Stimulated activated CD8-positive, alpha-beta memory T cell treated with anti-CD3 and anti-CD28 coated beads, Interleukin-7, amount 100 ng/mL, for 4 hours (primary cell): ENCODE results near the gene PI4KB.
"Not testable (repeated sequence)": the region's sequence is repeated elsewhere in the genome, so short reads cannot be mapped to it uniquely, and the experiment has no call there.

Experiments
- DNase-seq, 2 donors: peaks; one replicate each; pipeline ENCODE4 v3.0.0-alpha.2; 2020; ENCODE audit warnings: low read depth in 2 of 2

Gene PI4KB

DNA sequence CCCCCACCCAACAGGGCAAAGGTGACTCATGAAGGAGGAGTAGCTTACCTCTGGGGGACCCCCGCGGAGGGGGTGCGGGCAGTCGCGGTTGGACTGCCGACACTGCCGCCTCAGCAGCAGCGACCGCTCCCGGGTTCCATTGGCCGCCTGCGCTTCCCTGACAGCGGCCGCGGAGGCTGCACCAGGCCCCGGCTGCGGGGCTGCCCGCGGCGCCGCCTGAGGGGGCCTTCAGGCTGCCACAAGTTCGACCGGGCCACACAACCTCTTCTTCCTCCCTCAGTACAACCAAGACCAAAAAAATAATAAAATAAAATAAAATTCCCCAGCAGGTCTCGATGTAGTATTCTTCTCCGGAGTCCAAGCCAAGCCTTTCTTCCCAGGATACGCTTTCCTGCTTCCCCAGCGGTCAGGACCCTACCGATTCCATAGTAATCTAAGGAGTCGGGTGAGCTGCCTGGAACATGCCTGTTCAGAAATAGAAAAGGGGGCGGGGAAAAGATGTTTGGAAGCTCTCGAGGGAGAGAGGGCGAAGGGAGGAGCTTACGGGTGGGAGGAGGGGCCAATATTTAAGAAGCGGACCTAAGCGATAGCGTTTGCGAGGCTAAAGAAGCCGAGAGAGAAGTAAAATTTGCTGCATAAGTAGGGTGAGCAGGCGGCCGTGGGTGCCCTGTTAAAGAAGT, at the start of gene PI4KB:
PI4KB (minus strand) TSS at position 194 of the 680 bp plus-strand sequence. CDS start 10,935 bp downstream, outside the sequence.
- DNase-seq, result peak; percentile 76 to 83

GRCh38 chr1:151373196-151373595, 46.0 kb upstream of the PI4KB start:
- DNase-seq, result no peak

GRCh38 chr1:151372058-151372934, 45.1 kb upstream of the PI4KB start, which contains the start of gene SELENBP1:
Gene SELENBP1, minus strand, starts transcription at chr1:151372705. Its CDS starts 64 bp downstream, at chr1:151372641.
- DNase-seq, result no peak

DNA sequence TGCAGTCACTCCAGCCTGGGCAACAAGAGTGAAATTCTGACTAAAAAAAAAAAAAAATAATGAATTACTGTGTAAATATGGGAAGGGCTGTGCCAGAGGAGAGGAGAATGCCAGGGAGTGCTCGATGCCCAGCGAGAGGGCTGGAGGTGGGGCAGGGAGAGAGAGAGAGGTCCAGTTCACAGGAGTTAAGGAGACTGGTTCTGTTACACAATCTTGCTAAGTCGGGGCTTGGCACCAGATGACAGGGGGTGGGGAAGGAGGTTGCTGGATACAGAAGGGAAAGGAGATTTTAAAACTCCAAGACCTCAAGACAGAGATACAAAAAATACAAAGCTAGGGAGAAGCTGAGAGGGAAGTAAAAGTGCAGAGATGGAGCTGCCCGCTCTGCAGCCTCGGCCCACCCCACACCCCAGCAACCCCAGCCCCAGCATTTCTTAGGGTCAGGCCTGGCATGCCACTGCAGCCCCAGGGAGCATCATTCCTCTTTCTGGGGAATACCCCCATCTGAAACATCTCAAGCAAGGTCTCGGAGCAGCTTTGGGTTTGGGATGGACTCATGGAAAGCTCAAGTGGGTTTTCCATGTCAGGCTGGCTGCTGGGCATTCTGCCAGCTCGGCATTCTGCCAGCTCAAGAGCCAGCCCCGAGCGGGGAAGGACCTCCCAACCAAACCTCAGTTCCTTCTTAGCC, 44.3 kb upstream of the PI4KB start:
- no peak for DNase-seq

GRCh38 chr1:151370211-151370911, 43.1 kb upstream of the PI4KB start:
- no peak for DNase-seq

- DNase-seq, result no peak
Measured at GRCh38 chr1:151369621-151370048, 42.4 kb upstream of the PI4KB start.

DNA sequence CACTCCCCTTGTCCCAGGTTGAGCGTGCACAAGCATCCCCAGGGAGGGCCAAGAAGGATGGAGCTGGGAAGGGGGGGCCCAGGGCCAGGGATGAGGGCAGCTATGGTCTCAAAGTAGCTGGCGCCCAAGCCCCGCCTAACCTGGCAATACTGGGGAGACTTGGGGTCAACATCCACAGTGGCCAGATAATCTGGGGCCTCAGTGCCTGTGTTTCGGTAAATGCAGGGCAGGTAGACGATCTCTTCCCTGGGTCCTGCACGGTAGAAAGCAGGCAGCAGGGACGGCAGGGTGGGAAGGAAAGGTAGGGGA, 42.0 kb upstream of the PI4KB start:
- DNase-seq, result no peak

DNA sequence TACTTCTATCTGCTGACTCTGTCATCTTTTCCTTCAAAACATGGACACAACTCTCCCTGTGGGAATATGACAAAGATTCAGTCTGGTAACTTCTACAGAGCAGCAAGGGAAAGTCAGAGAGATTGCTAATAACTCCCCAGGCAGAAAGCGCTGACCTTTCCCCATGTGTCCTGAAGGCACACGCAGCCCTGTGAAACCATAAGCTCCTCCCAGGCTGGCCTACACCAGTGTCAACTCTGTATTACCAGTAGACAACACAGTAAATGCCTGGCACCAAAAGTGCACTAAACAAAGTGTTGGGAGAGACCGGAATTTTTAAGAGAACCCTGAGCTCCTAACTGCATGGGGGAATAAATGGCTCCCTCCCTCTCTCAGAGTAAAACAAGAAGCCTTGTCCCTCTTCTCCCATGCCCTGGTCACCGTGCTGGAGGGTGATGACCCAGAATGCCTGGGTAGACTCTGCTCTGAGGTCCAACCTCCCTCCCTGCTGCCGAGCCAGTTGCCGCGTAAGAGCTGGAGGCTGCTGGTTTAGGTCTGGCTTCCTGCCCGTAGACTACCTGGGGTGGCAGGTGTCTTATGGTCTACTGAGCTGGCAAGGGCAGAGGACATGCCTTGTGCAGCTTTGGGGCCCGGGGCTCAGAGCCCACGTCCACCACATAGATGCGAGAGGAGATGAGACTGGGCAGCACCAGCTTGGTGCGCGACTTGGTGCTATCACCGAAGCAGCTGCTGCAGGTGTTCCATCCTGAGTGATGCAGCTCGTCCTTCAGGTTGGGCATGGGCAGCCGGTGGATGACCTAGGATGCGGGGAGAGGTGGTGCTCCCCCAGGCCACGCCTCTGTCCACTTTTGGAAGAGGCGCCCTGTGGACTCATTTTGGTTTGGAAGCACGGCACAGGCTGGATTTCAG, 41.4 kb upstream of the PI4KB start:
- DNase-seq, result no peak

DNA sequence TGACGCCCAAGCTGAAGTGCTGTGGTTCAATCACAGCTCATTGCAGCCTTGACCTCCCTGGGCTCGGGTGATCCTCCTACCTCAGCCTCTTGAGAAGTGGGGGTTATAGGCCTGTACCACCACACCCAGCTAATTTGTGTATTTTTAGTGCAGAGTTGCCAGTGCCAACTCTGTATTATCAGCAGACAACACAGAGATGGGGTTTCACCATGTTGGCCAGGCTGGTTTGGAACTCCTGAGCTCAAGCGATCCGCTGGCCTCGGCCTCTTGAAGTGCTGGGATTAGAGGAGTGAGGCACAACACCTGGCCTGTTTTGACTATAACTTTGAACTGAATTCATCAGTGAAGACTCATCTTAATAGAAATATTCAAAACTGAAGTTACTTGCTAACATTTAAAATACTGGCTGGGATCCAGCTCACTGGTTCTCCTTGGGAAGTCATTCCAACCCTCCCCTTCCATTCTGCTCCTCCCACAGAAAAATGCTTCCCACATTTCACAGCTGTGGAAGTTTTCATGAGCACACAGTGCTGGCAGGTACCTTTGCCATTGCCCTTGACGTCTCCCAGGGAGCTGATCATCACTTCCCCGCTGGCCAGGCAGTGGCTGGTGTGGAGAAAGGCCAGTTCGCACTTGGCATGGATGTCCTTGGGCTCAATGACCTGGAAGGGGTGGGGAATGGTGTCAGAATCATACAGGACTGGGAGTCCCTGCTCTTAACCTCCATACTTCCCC, 40.6 kb upstream of the PI4KB start:
- DNase-seq, result no peak

- no peak for DNase-seq
Measured at GRCh38 chr1:151364996-151365395, 37.8 kb upstream of the PI4KB start.

- no peak for DNase-seq
Measured at GRCh38 chr1:151362308-151363155, 35.3 kb upstream of the PI4KB start.

DNA sequence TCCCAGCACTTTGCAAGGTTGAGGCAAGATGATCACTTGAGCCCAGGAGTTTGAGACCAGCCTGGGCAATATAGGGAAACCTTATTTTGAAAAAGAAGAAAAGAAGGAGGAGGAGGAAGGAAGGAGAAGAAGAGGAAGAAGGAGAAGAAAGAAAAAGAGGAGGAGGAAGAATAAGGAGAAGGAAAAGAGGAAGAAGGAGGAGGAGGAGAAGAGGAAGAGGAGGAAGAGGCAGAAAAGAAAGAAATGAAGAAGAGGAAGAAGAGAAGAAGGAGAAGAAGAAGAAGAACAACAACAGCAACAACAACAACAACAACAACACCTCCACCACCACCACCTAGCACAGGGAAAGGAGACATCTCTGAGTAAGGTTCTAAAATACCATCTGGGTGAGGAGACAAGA, 34.7 kb upstream of the PI4KB start:
- DNase-seq, result no peak

DNA sequence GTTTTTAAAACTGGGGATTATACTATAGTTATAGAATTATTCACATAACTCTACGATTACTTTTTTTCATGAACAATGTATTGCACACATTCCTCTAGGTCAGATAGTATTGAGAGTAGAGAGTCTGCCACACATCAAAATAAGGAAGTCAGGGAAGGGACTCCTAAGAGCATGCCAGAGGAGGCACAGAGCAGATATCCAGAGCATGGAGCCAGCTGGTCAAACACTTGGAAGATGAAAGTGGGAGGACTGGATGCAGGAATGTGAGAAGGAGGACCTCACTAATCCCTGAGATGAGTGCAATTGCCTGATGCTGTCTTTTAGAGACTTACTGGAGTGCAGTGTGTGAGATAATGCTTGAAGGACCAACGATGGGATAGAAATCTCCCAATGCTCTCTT, 29.5 kb upstream of the PI4KB start:
- DNase-seq, result no peak

- DNase-seq, result no peak
Measured at GRCh38 chr1:151352021-151352718, 25.0 kb upstream of the PI4KB start.

DNA sequence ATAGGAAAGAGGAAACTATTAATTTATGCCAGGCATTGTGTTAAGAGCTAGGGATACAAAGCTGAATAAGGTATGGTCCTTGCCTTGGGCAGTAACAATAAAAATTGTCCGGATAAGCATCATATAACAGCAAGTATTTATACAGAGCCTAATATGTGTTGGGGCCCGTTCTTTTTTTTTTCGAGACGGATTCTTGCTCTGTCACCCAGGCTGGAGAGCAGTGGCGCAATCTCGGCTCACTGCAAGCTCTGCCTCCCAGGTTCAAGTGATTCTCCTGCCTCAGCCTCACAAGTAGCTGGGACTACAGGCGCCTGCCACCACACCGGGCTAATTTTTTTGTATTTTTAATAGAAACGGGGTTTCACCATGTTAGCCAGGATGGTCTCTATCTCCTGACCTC, 23.1 kb upstream of the PI4KB start:
- not testable (repeated sequence) for DNase-seq

- no peak for DNase-seq
Measured at GRCh38 chr1:151347523-151348246, 20.5 kb upstream of the PI4KB start.

DNA sequence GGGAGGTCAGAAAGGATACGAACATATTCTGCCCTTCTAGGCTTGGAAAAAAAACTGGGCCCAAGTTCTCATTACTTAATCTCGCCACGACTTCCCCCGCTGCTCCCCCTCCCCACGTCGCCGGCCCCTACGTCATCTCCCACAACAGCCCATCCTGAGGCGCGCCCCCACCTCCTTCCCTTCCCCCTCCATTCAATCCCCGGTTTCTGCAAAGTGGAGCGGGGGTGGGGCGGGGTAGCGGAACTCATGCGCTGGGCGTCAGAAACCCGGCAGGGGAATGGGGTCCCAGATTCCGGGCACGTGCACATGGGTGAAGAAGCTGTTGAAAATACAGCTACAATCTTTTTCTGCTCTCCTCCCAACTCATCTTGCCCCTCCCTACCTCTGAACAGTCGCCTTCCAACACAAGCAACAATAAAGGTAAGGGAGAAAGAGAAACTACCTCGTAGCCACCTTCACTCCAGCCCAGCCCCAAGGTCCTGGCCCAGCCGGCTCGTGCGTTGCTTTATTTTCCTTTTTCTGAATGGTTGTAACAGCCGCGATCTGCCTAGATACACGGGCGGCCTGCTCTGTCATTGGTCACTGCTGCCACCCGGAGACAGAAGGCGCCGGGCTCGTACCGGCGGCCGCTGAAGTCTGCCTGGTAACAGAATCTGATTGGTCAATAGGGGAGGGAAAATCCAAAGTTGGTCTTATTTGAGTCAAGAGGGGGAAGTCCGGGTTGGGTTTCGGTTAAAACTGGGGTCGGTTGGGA, 19.7 kb upstream of the PI4KB start, which contains the start of gene RFX5:
RFX5 (minus strand) TSS at position 484 of the 754 bp plus-strand sequence. CDS start 932 bp downstream, outside the sequence.
- peak; percentile 90 to 92 for DNase-seq
